COLO668 (cell line): ENCODE measurements around the gene MICU2.
A peak's percentile ranks its signal among the peaks of the same experiment; 100 is the strongest.
"Not testable (repeated sequence)": the region's sequence is repeated elsewhere in the genome, so short reads cannot be mapped to it uniquely, and the experiment has no call there.

Experiments used
- DNase-seq: peaks from one replicate; lab custom pipeline; 2025; ENCODE audit not compliant: unreplicated experiment; lab: John Stamatoyannopoulos, UW

Gene MICU2

GRCh38 chr13:21595546-21595822 lies 8.5 kb downstream of the MICU2 start:
- DNase-seq: no peak

GRCh38 chr13:21594715-21595545 lies 9.0 kb downstream of the MICU2 start:
- no peak for DNase-seq

- not testable (repeated sequence) for DNase-seq
Measured at GRCh38 chr13:21590665-21591456, 13.1 kb downstream of the MICU2 start.

GRCh38 chr13:21590231-21590630 lies 13.7 kb downstream of the MICU2 start:
- no peak for DNase-seq

- not testable (repeated sequence) for DNase-seq
Measured at GRCh38 chr13:21589510-21589909, 14.5 kb downstream of the MICU2 start.

GRCh38 chr13:21588411-21588810 lies 15.6 kb downstream of the MICU2 start:
- DNase-seq: not testable (repeated sequence)

GRCh38 chr13:21584973-21585592 lies 18.9 kb downstream of the MICU2 start:
- no peak for DNase-seq

GRCh38 chr13:21583478-21583877 lies 20.5 kb downstream of the MICU2 start:
- no peak for DNase-seq

GRCh38 chr13:21580736-21581135 lies 23.2 kb downstream of the MICU2 start:
- DNase-seq: no peak

- no peak for DNase-seq
Measured at GRCh38 chr13:21579754-21580316, 24.1 kb downstream of the MICU2 start.

- no peak for DNase-seq
Measured at GRCh38 chr13:21578748-21579147, 25.2 kb downstream of the MICU2 start.

- no peak for DNase-seq
Measured at GRCh38 chr13:21576426-21576825, 27.5 kb downstream of the MICU2 start.

GRCh38 chr13:21573920-21574712 lies 29.9 kb downstream of the MICU2 start:
- DNase-seq: no peak

GRCh38 chr13:21569686-21570085 lies 34.3 kb downstream of the MICU2 start:
- DNase-seq: no peak

- DNase-seq: no peak
Measured at GRCh38 chr13:21568854-21569253, 35.1 kb downstream of the MICU2 start.

GRCh38 chr13:21567714-21568113 lies 36.3 kb downstream of the MICU2 start:
- no peak for DNase-seq

GRCh38 chr13:21557995-21558394 lies 46.0 kb downstream of the MICU2 start:
- DNase-seq: peak; percentile 25

- no peak for DNase-seq
Measured at GRCh38 chr13:21556051-21556450, 47.9 kb downstream of the MICU2 start.

GRCh38 chr13:21553261-21553660 lies 50.7 kb downstream of the MICU2 start:
- DNase-seq: not testable (repeated sequence)

- DNase-seq: no peak
Measured at GRCh38 chr13:21550918-21551317, 53.1 kb downstream of the MICU2 start.

- no peak for DNase-seq
Measured at GRCh38 chr13:21549633-21550032, 54.3 kb downstream of the MICU2 start.
